Stimulated activated CD8-positive, alpha-beta memory T cell treated with anti-CD3 and anti-CD28 coated beads, Interleukin-12 subunit alpha, Interleukin-12 subunit beta, amount 100 ng/mL, for 24 hours (primary cell): ENCODE measurements around the gene GADD45GIP1.

Experiments
- DNase-seq: peaks from one replicate; pipeline ENCODE4 v3.0.0-alpha.2; 2020; ENCODE audit errors: extremely low read depth

The GADD45GIP1 gene

GRCh38 chr19:12907166-12907565, 49.9 kb downstream of the GADD45GIP1 start:
- DNase-seq: no peak
